Activated B cell treated with CpG ODN at 0.5 μM for 24 hours (primary cell): ENCODE measurements around the gene LSAMP. TPM values are rescaled to one million over a fixed set of nuclear protein-coding genes. Genes with fewer than 3 reads are reported as not detected.

ENCODE experiments used
- ATAC-seq: fragments of 200-7000 bp; cut with Tn5 transposase; one replicate; pipeline ENCODE4 v1.10.0; 2021; ENCODE audit warnings: low read depth, mild to moderate bottlenecking, moderate library complexity
- CTCF ChIA-PET: fragments of 350-600 bp; sonication (Branson Sonifier 250); formaldehyde crosslinking; loops from one replicate; lab custom pipeline; 2021; ENCODE audit warnings: antibody characterized with exemption; lab: Charles Lee
- POLR2A ChIA-PET: fragments of 350-600 bp; sonication (Branson Sonifier 250); formaldehyde crosslinking; loops from one replicate; lab custom pipeline; 2021; ENCODE audit warnings: antibody characterized with exemption; lab: Charles Lee
- DNase-seq: peaks from one replicate; pipeline ENCODE4 v3.0.0; 2022
- H3K27ac Mint-ChIP-seq: one replicate; pipeline ENCODE4 v1.8.0; 2020; ENCODE audit warnings: mixed read lengths
- H3K27me3 Mint-ChIP-seq: one replicate; pipeline ENCODE4 v1.8.0; 2021; ENCODE audit warnings: mixed read lengths
- H3K36me3 Mint-ChIP-seq: one replicate; pipeline ENCODE4 v1.8.0; 2021; ENCODE audit warnings: low read depth, mixed read lengths
- H3K4me1 Mint-ChIP-seq: one replicate; pipeline ENCODE4 v1.8.0; 2021; ENCODE audit warnings: mixed read lengths
- H3K4me3 Mint-ChIP-seq: one replicate; pipeline ENCODE4 v1.8.0; 2020; ENCODE audit warnings: mild to moderate bottlenecking, mixed read lengths
- H3K9me3 Mint-ChIP-seq: one replicate; pipeline ENCODE4 v1.8.0; 2020; ENCODE audit warnings: mixed read lengths
- intact Hi-C: fragments of 100-400 bp; cut with micrococcal nuclease; formaldehyde crosslinking; loops from one replicate; pipeline ENCODE4 v1.15.1; 2024
- total RNA-seq: library from RNA; stranded (reverse); gene quantifications from 2 replicates; pipeline ENCODE4 v1.2.3, GENCODE V29; 2022
- TF ChIP-seq, protein P1 (sequence below): fragments of 200-600 bp; IDR thresholded peaks from one replicate; pipeline ENCODE4 v1.8.0; 2022; ENCODE audit warnings: antibody characterized with exemption, mild to moderate bottlenecking

LSAMP gene
- total RNA-seq, 1 donor from 2014 or later: 0.16 TPM

- no peaks in the 10 kb centered on the region for H3K4me1 Mint-ChIP-seq
- POLR2A ChIA-PET: no interaction called here
- H3K9me3 Mint-ChIP-seq: no peaks in the 10 kb centered on the region
- no peaks in the 10 kb centered on the region for H3K36me3 Mint-ChIP-seq
- no peak for DNase-seq
- H3K27ac Mint-ChIP-seq: no peak overlapping the region
- H3K27me3 Mint-ChIP-seq: no peaks in the 10 kb centered on the region
- no peak for ATAC-seq
- TF ChIP-seq, protein P1, sequence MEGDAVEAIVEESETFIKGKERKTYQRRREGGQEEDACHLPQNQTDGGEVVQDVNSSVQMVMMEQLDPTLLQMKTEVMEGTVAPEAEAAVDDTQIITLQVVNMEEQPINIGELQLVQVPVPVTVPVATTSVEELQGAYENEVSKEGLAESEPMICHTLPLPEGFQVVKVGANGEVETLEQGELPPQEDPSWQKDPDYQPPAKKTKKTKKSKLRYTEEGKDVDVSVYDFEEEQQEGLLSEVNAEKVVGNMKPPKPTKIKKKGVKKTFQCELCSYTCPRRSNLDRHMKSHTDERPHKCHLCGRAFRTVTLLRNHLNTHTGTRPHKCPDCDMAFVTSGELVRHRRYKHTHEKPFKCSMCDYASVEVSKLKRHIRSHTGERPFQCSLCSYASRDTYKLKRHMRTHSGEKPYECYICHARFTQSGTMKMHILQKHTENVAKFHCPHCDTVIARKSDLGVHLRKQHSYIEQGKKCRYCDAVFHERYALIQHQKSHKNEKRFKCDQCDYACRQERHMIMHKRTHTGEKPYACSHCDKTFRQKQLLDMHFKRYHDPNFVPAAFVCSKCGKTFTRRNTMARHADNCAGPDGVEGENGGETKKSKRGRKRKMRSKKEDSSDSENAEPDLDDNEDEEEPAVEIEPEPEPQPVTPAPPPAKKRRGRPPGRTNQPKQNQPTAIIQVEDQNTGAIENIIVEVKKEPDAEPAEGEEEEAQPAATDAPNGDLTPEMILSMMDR: no peak
- CTCF ChIA-PET: no interaction called here
- no peak overlapping the region for H3K4me3 Mint-ChIP-seq
- intact Hi-C loops: no loop called here
These were observed 70.4 kb downstream of the LSAMP start for GRCh38 chr3:116374901-116375300.

DNA sequence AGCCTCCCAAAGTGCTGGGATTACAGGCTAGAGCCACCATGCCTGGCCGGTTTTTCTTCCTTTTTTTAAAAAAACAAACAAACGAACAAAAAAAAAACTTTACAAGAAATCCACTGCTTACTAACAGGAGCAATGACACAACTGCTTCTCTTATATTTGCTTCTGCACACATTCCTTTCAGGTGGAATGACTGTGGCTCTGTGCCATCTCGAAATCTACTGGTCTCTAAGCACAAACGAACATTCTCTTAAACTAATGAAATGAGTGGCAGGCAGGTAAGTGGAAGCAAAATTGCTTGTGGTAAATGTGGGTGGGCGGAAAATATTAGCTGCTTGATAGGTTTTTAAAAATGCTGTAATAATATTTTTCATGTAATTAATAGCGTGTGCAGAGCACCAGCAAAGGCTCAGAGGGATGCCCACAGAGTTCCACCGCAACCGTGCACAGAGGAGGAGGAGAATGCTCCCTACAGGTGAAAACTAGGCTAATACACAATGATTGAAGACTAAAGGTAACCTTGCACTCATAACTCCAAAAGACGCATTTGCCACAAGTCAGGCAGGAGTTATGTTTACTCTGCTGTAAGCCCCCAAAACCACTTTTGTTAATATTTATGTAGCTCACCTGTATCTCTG lies 77.4 kb downstream of the LSAMP start:
- Mint-ChIP-seq H3K4me1 (no peaks in the 10 kb centered on the region), H3K27ac (no peak overlapping the region), H3K27me3 (no peaks in the 10 kb centered on the region), H3K4me3 (no peak overlapping the region), H3K9me3 (no peaks in the 10 kb centered on the region), H3K36me3 (no peaks in the 10 kb centered on the region)
- DNase-seq: no peak
- POLR2A ChIA-PET: no interaction called here
- CTCF ChIA-PET: no interaction called here
- TF ChIP-seq, protein P1: no peak
- ATAC-seq: no peak
- intact Hi-C loops: no loop called here

- POLR2A ChIA-PET: no interaction called here
- Mint-ChIP-seq H3K36me3 (no peaks in the 10 kb centered on the region), H3K9me3 (peaks cover 7% of the 10 kb centered on the region), H3K4me1 (no peaks in the 10 kb centered on the region), H3K27me3 (no peaks in the 10 kb centered on the region), H3K27ac (no peak overlapping the region), H3K4me3 (no peak overlapping the region)
- ATAC-seq: no peak
- intact Hi-C loops: no loop called here
- CTCF ChIA-PET: no interaction called here
- DNase-seq: no peak
- TF ChIP-seq, protein P1: no peak
These were observed 89.2 kb downstream of the LSAMP start for GRCh38 chr3:116356056-116356455.

DNA sequence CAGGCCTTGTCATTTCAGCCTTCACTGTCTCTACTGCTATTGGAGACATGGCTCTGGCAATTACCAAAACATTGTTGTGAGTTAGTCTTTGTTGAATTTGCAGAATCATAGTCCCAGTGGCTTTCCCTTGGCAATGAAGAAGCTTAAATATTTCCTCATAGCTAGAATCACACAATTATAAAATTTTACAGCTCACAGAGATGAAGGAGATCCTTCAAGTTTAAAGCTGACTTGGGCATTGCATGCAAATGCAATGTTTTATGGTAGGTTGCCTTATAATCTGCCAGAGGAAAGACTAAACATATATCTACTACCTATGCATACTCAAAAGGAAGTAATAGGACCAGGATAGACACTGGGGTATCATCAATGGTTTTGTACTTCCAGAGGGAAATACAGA lies 90.9 kb downstream of the LSAMP start:
- ChIA-PET POLR2A (no interaction called here), CTCF (no interaction called here)
- TF ChIP-seq, protein P1: no peak
- Mint-ChIP-seq H3K27ac (no peak overlapping the region), H3K36me3 (no peaks in the 10 kb centered on the region), H3K4me1 (no peaks in the 10 kb centered on the region), H3K9me3 (peaks cover 7% of the 10 kb centered on the region), H3K4me3 (no peak overlapping the region), H3K27me3 (no peaks in the 10 kb centered on the region)
- intact Hi-C loops: no loop called here
- no peak for DNase-seq
- ATAC-seq: no peak

DNA sequence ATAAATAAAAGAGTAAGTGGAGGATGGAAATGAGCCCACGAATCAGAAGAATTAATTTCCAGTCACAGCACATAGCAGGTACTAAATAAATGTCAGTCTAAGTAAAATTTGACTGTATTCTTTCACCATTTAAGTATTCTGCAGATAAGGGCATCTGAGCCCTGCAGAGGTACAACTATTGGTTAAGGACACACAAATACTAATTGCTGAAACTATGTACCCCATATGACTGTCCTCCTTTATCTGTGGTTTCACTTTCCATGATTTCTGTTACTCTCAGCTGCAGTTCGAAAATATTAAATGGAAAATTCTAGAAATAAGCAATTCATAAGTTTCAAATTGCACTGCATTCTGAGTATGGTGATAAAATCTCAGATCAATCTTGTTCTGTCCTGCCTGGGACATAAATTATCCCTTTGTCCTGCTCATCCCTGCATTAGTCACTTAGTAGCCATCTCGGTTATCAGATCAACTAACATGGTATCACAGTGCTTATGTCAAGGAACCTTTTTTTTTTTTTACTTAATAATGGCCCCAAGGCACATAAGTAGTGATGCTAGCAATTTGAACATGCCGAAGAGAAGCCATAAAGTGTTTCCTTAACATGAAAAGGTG lies 95.1 kb downstream of the LSAMP start:
- H3K4me3 Mint-ChIP-seq: no peak overlapping the region
- H3K27ac Mint-ChIP-seq: no peak overlapping the region
- H3K4me1 Mint-ChIP-seq: no peaks in the 10 kb centered on the region
- TF ChIP-seq, protein P1: no peak
- POLR2A ChIA-PET: no interaction called here
- H3K9me3 Mint-ChIP-seq: no peaks in the 10 kb centered on the region
- ATAC-seq (no peak), DNase-seq (no peak)
- intact Hi-C loops: no loop called here
- no peaks in the 10 kb centered on the region for H3K27me3 Mint-ChIP-seq
- CTCF ChIA-PET: no interaction called here
- no peaks in the 10 kb centered on the region for H3K36me3 Mint-ChIP-seq
